SK-N-DZ (cell line): ENCODE results near the gene MRPL52.
"Not testable (repeated sequence)": the region's sequence is repeated elsewhere in the genome, so short reads cannot be mapped to it uniquely, and the experiment has no call there.

ENCODE experiments used
- DNase-seq: peaks from one replicate; pipeline ENCODE4 v3.0.0-alpha.2; 2015; ENCODE audit warnings: low spot score

Gene MRPL52

GRCh38 chr14:22837750-22838538 is 8.3 kb downstream of the MRPL52 start:
- no peak for DNase-seq

- no peak for DNase-seq
These were observed 8.9 kb downstream of the MRPL52 start for GRCh38 chr14:22838631-22839041.

- DNase-seq: no peak
These were observed 9.6 kb downstream of the MRPL52 start for GRCh38 chr14:22839159-22839779.

GRCh38 chr14:22841311-22841710 is 11.6 kb downstream of the MRPL52 start:
- no peak for DNase-seq

GRCh38 chr14:22841769-22842168 is 12.1 kb downstream of the MRPL52 start:
- DNase-seq: no peak

GRCh38 chr14:22842211-22843122 is 12.8 kb downstream of the MRPL52 start:
- no peak for DNase-seq

- DNase-seq: no peak
These were observed 13.6 kb downstream of the MRPL52 start for GRCh38 chr14:22843123-22843925.

- DNase-seq: no peak
These were observed 14.8 kb downstream of the MRPL52 start for GRCh38 chr14:22844221-22845102.

GRCh38 chr14:22845103-22845394 is 15.4 kb downstream of the MRPL52 start:
- no peak for DNase-seq

- DNase-seq: no peak
These were observed 16.3 kb downstream of the MRPL52 start for GRCh38 chr14:22845821-22846625.

- no peak for DNase-seq
These were observed 17.2 kb downstream of the MRPL52 start for GRCh38 chr14:22846811-22847307.

- no peak for DNase-seq
These were observed 18.1 kb downstream of the MRPL52 start for GRCh38 chr14:22847661-22848341.

- no peak for DNase-seq
These were observed 18.9 kb downstream of the MRPL52 start for GRCh38 chr14:22848351-22849164.

- no peak for DNase-seq
These were observed 19.6 kb downstream of the MRPL52 start for GRCh38 chr14:22849212-22849819.

GRCh38 chr14:22850944-22851764 is 21.5 kb downstream of the MRPL52 start:
- DNase-seq: no peak

GRCh38 chr14:22852178-22852577 is 22.5 kb downstream of the MRPL52 start:
- not testable (repeated sequence) for DNase-seq

GRCh38 chr14:22852599-22852939 is 22.9 kb downstream of the MRPL52 start:
- DNase-seq: no peak
